ENCODE results near the gene ECEL1.
A peak's percentile ranks its signal among the peaks of the same experiment; 100 is the strongest.

ECEL1 gene

DNA sequence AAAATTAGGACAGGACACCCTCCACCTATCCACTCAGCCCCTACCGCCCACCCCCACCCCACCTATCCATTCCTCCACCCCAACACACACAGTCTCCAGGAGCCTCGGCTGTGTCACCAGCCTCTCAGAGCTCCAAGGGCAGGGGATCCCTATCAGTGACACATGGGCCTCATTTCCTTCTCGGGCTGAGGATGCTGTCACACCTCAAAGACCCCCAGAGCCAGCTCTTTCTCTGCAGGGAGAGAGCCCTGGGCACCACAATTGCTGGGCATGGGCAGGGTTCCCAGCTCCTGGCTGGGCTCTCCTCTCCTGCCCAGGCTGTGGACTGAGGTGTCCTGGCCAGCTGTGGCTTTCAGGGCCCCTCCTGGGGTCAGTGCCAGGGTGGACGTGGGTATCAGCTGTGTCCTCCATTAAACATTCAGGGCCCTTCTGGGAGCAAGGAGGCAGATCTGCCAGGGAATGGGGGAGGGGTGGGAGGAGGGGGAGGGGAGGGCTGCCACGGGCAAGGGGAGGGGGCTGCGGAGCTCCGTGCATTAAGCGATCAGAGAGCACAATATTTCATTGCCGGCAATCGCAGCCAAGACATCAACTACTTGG, 14.3 kb upstream of the ECEL1 start:
- Histone ChIP-seq H3K9me3 (ENCODE audit: control insufficient read depth, insufficient read depth, low read depth, low read length) (no peaks in the 10 kb centered on the region), H3K27ac (ENCODE audit: extremely low read depth, low read depth, low read length) (no peak overlapping the region), H3K36me3 (ENCODE audit: control insufficient read depth in 2 of 2, insufficient read depth in 1 of 2, low read length in 2 of 2) (no peaks in the 10 kb centered on the region), H3K4me3 (ENCODE audit: low read depth, low read length) (no peak overlapping the region), H3K4me1 (ENCODE audit: control insufficient read depth, insufficient read depth, low read length) (no peaks in the 10 kb centered on the region)
- POLR2A ChIA-PET, result interaction anchor here (0.6 kb wide), 1 partner anchor 525 kb away, joined by 6 read pairs; no protein-coding TSS in a partner anchor
- TF ChIP-seq ZNF223 (tag by site-specific recombination; IDR thresholded peaks at IDR 0.05) (no peak), HOXC10 (CRISPR knock-in tag; IDR thresholded peaks at IDR 0.05) (no peak), ZNF335 (tag by site-specific recombination; conservative IDR thresholded peaks at IDR 0.05) (no peak), HIC1 (tag by site-specific recombination; IDR thresholded peaks at IDR 0.05) (no peak), KLF1 (tag by site-specific recombination; IDR thresholded peaks at IDR 0.05) (no peak)
- TF ChIP-seq, protein P1, sequence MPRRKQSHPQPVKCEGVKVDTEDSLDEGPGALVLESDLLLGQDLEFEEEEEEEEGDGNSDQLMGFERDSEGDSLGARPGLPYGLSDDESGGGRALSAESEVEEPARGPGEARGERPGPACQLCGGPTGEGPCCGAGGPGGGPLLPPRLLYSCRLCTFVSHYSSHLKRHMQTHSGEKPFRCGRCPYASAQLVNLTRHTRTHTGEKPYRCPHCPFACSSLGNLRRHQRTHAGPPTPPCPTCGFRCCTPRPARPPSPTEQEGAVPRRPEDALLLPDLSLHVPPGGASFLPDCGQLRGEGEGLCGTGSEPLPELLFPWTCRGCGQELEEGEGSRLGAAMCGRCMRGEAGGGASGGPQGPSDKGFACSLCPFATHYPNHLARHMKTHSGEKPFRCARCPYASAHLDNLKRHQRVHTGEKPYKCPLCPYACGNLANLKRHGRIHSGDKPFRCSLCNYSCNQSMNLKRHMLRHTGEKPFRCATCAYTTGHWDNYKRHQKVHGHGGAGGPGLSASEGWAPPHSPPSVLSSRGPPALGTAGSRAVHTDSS (tag by site-specific recombination; IDR thresholded peaks at IDR 0.05), result no peak
- CTCF ChIA-PET, result interaction anchor here (0.7 to 1.0 kb wide), 2 partner anchors 20 to 22 kb away, joined by 3 to 5 read pairs; no protein-coding TSS in a partner anchor

DNA sequence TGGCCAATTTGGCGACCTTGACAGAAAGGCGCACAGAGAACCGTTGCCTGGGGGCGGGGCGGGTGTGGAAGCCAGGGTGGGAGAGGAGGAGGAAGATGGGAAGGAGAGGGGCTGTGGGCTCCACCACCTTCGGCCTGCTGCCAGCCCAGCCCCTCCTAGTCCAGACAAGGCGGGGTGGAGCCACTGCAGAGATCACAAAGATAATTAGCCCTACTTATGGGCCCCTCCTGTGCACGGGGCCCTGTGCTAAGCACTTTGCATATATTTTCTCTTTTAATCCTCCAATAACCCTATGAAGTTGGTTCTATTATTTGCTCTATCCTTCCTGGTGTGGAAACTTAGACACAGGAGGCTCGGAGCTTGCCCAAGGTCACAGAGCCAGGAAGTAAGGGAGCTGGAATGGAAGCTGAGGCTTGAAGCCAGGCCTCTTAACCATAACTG, 13.7 kb upstream of the ECEL1 start:
- Histone ChIP-seq H3K9me3 (ENCODE audit: control insufficient read depth, insufficient read depth, low read depth, low read length) (no peaks in the 10 kb centered on the region), H3K4me1 (ENCODE audit: control insufficient read depth, insufficient read depth, low read length) (no peaks in the 10 kb centered on the region), H3K4me3 (ENCODE audit: low read depth, low read length) (no peak overlapping the region), H3K27ac (ENCODE audit: extremely low read depth, low read depth, low read length) (no peak overlapping the region), H3K36me3 (ENCODE audit: control insufficient read depth in 2 of 2, insufficient read depth in 1 of 2, low read length in 2 of 2) (no peaks in the 10 kb centered on the region)
- ChIA-PET POLR2A (interaction anchor here (0.6 kb wide), 1 partner anchor 524 kb away, joined by 6 read pairs; no protein-coding TSS in a partner anchor), CTCF (interaction anchor here (1.0 kb wide), 1 partner anchor 20 kb away, joined by 5 read pairs; no protein-coding TSS in a partner anchor)
- TF ChIP-seq ZSCAN18 (tag by site-specific recombination; IDR thresholded peaks at IDR 0.05) (no peak), EGR2 (tag by site-specific recombination; IDR thresholded peaks at IDR 0.05; ENCODE audit: low read depth) (no peak), ZNF626 (tag by site-specific recombination; IDR thresholded peaks at IDR 0.05) (no peak), SP7 (tag by site-specific recombination; IDR thresholded peaks at IDR 0.05) (no peak), ZBTB20 (tag by site-specific recombination; IDR thresholded peaks at IDR 0.05) (0 out of 2 replicates have a peak, but pooled peaks have one; percentile 28), ZNF449 (tag by site-specific recombination; IDR thresholded peaks at IDR 0.05) (no peak)
- TF ChIP-seq, protein P2, sequence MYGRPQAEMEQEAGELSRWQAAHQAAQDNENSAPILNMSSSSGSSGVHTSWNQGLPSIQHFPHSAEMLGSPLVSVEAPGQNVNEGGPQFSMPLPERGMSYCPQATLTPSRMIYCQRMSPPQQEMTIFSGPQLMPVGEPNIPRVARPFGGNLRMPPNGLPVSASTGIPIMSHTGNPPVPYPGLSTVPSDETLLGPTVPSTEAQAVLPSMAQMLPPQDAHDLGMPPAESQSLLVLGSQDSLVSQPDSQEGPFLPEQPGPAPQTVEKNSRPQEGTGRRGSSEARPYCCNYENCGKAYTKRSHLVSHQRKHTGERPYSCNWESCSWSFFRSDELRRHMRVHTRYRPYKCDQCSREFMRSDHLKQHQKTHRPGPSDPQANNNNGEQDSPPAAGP (tag by site-specific recombination; IDR thresholded peaks at IDR 0.05), result no peak

Measured in HEK293 (cell line).